Measurements from ENCODE around the gene DRP2.

Gene DRP2

DNA sequence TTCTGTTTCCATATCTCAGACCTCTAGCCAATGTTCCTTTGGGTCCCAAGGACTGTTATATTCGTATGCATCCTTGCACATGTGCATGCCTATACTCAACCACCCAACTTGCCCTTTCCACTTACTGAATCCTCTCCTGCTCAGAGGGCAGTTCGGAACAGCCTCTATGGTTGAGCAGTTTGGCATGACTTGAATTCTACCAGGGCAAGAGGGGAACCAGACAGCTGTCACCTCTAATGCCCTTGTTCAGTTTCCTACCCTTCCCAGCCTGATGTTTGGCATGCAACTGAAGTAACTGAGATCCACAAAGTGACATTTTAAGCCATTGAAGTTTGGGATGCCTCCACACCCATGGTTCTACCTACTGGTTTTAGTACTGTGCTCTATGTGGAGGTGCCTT is 17.5 kb downstream of the DRP2 start:
- TF ChIP-seq, protein P1, sequence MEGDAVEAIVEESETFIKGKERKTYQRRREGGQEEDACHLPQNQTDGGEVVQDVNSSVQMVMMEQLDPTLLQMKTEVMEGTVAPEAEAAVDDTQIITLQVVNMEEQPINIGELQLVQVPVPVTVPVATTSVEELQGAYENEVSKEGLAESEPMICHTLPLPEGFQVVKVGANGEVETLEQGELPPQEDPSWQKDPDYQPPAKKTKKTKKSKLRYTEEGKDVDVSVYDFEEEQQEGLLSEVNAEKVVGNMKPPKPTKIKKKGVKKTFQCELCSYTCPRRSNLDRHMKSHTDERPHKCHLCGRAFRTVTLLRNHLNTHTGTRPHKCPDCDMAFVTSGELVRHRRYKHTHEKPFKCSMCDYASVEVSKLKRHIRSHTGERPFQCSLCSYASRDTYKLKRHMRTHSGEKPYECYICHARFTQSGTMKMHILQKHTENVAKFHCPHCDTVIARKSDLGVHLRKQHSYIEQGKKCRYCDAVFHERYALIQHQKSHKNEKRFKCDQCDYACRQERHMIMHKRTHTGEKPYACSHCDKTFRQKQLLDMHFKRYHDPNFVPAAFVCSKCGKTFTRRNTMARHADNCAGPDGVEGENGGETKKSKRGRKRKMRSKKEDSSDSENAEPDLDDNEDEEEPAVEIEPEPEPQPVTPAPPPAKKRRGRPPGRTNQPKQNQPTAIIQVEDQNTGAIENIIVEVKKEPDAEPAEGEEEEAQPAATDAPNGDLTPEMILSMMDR (conservative IDR thresholded peaks at IDR 0.05; ENCODE audit: low read length) = no peak
- no peak overlapping the region for H3K4me3 ChIP-seq (ENCODE audit: low read length)
- no peak for DNase-seq (ENCODE audit: low read depth)

DNA sequence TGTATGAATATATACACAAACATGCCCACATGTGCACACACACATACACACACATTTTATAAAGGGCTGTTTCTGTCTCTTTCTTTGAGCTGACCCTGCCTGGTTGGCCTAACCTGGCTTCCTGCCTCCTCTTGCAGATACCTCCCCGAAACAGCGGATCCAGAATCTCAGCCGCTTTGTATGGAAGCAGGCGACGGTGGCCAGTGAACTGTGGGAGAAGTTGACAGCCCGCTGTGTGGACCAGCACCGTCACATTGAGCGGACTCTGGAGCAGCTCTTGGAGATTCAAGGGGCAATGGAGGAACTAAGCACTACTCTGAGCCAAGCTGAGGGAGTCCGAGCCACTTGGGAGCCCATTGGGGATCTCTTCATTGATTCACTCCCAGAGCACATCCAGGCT is 21.9 kb downstream of the DRP2 start:
- no peak overlapping the region for H3K4me3 ChIP-seq (ENCODE audit: low read length)
- DNase-seq (ENCODE audit: low read depth) = no peak
- TF ChIP-seq, protein P1 (conservative IDR thresholded peaks at IDR 0.05; ENCODE audit: low read length) = no peak

DNA sequence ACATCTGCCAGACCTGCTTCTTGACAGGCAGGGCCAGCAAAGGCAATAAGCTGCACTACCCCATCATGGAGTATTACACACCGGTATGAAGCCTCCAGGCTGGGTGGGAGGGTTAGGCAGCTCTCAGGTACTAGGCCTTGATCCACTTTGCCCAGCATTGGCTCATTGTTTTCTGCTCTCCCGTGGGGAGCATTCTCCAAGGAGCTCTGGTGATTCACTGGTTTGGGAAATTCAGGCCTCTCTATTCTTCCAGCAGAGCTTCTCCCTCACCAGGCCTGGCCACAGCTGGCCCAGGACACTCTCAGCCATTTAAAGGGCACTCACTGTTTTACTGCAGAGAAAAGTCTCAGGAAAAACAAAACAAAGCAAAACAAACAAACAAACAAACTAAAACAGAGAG is 33.0 kb downstream of the DRP2 start:
- DNase-seq (ENCODE audit: low read depth) = peak; percentile 38
- no peak overlapping the region for H3K4me3 ChIP-seq (ENCODE audit: low read length)
- TF ChIP-seq, protein P1 (conservative IDR thresholded peaks at IDR 0.05; ENCODE audit: low read length) = no peak

DNA sequence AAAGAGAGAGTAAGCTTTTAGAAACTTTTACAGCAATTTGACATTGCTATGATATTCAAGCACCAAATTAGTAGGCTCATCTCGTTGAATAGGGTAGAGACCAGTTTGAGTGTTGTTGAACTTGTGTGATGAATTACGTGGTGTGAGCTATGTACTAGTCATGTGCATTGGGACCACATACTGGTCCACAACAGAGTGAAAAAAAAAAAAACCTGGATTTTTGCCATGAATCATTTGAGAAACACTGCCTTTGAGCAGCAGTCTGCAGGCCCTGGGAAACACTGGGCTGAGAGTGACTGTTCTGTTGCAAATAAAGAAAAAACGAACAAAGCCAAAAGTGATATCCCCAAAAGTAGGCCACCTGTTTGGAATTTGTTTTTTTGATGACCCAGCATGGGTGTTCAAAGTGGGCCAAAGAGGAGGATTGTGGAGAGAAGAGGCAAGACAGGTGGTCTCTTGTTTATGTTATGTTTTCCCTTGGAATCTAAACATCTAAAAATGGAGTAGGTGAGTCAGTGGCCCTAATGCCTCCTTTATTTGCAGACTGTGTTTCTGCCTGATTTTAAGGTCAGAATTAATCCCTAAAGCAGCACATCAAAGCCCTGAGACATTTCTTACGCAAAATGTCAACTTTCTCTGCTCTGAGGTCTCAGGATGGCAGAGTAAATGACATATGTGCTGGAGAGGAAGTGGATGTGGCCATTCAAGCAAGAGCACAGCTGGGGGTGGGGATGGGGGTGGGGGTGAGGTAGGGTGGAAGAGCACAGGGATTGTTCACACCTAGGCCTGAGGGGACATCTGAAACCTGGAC is 38.1 kb downstream of the DRP2 start:
- DNase-seq (ENCODE audit: low read depth) = peak; percentile 7
- TF ChIP-seq, protein P1 (conservative IDR thresholded peaks at IDR 0.05; ENCODE audit: low read length) = no peak
- no peak overlapping the region for H3K4me3 ChIP-seq (ENCODE audit: low read length)

DNA sequence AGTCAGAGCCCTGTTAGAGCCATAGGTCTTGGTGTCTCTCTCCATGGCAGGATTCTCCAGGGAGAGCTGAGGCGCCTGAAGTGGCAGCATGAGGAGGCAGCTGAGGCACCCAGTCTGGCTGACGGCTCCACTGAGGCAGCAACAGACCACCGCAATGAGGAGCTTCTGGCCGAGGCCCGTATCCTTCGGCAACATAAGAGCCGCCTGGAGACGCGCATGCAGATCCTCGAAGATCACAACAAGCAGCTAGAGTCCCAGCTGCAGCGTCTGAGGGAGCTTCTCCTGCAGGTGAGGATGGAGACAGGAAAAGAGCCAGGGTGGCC is 38.6 kb downstream of the DRP2 start:
- DNase-seq (ENCODE audit: low read depth) = no peak
- TF ChIP-seq, protein P1 (conservative IDR thresholded peaks at IDR 0.05; ENCODE audit: low read length) = no peak

DNA sequence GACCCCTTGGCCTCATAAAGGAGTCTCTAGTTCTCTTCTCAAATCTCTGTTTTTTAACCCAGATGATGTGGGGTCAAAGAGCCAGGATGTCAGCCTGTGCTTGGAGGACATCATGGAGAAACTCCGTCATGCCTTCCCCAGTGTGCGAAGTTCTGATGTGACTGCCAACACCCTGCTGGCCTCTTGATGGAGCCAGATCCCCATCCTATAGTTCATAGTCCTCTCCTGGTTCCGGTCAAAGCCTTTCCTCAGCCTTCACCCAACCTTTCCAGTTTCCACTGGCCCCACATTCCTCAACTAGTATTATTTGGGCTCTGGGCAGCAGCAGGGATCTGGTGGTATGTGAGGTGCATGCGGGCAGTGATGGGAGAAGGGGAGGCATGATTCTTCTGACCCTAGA is 40.8 kb downstream of the DRP2 start:
- H3K4me3 ChIP-seq (ENCODE audit: low read length) = no peak overlapping the region
- peak; percentile 0 for DNase-seq (ENCODE audit: low read depth)
- TF ChIP-seq, protein P1 (conservative IDR thresholded peaks at IDR 0.05; ENCODE audit: low read length) = peak; percentile 26

More for the DNA sequence above, 38.6 kb downstream of the DRP2 start:
- H3K4me3 ChIP-seq (ENCODE audit: low read length) = no peak overlapping the region

DNA sequence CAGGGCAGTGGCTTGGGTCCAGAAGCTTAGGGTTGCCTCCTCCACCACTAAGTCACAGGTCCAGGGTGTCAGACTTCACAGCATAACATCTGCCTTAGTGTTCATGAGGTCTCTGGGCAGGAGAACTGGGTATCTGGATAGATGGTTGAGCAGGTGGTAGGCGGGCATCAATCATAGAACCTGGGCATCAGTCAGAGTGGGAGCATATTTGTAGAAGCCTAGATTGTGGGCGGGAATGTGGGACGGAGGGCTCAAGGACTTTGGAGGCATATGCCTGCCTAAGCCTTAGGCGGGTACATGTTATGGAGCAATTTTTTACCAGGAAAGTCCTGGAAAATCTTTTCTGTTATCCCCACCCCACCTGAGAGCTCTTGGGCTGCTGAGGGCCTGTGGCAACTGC is 43.0 kb downstream of the DRP2 start:
- no peak for DNase-seq (ENCODE audit: low read depth)
- TF ChIP-seq, protein P1 (conservative IDR thresholded peaks at IDR 0.05; ENCODE audit: low read length) = no peak

More for the DNA sequence above, 43.0 kb downstream of the DRP2 start:
- H3K4me3 ChIP-seq (ENCODE audit: low read length) = no peak overlapping the region

Data from AG10803 (cell line).